Spleen (tissue), 7 donors: ENCODE measurements around the gene PLG.

Source experiments
- CTCF ChIP-seq, 11 experiments: fragments of 200-600 bp in 7 of 11; fragments of 450-650 bp in 4 of 11; sonication (generic) in 4 of 11; IDR thresholded peaks in 8 of 11; conservative IDR thresholded peaks in 3 of 11; 1 replicate in 7 of 11; 2 replicates in 4 of 11; pipeline versions ENCODE4 v1.4.0 to v1.8.0; 2016 to 2021; ENCODE audit warnings: antibody characterized with exemption in 11 of 11, inconsistent platforms in 4 of 11, mild to moderate bottlenecking in 1 of 11
- POLR2A ChIP-seq, 3 donors: fragments of 450-650 bp; IDR thresholded peaks; one replicate each; pipeline ENCODE4 v1.5.1; 2017; ENCODE audit warnings: antibody characterized with exemption in 3 of 3, mild to moderate bottlenecking in 1 of 3
- donor health status: DM: no; HTN: no; CAD: no; lungs with moderate emphysema.
- donor health status: DM: no; HTN: no; CAD: no.
- donor health status: DM: no; HTN: no; CAD: no.

GRCh38 chr6:160691617-160692016 lies 10.4 kb upstream of the PLG start:
- TF ChIP-seq CTCF (IDR thresholded peaks at IDR 0.05 in 8 of 11, conservative IDR thresholded peaks at IDR 0.05 in 3 of 11) (no peak), POLR2A (IDR thresholded peaks at IDR 0.05) (no peak)
